GM12878 (cell line): ENCODE results near the gene NMNAT1. TPM values are rescaled to one million over a fixed set of nuclear protein-coding genes. Genes with fewer than 3 reads are reported as not detected.

Experiments used
- ATAC-seq: fragments of 200-7000 bp; cut with Tn5 transposase; 3 replicates; pipeline ENCODE4 v1.9.1; 2020; ENCODE audit warnings: mild to moderate bottlenecking, moderate library complexity
- BruUV-seq: library from RNA; stranded (reverse); fragments of 400-500 nt; replicated peaks from 2 replicates; lab custom pipeline; 2021; lab: Mats Ljungman, UMichigan
- CTCF ChIA-PET: fragments of 300-600 bp; sonication (Branson Sonifier 250); formaldehyde crosslinking; extraction: SDS; loops from one replicate; lab custom pipeline; 2021; ENCODE audit warnings: inconsistent platforms; lab: Yijun Ruan, JAX
- POLR2A ChIA-PET: fragments of 350-600 bp; formaldehyde crosslinking; extraction: SDS; loops from one replicate; lab custom pipeline; 2021; ENCODE audit warnings: inconsistent platforms; lab: Charles Lee
- RAD21 ChIA-PET: fragments of 300-600 bp; sonication (Branson Sonifier 250); formaldehyde crosslinking; loops from one replicate; lab custom pipeline; 2023; ENCODE audit warnings: antibody characterized with exemption; ENCODE audit not compliant: unreplicated experiment; lab: Charles Lee
- SMC1A ChIA-PET: fragments of 300-600 bp; sonication (Branson Sonifier 250); formaldehyde crosslinking; loops from one replicate; lab custom pipeline; 2023; ENCODE audit not compliant: unreplicated experiment, uncharacterized antibody; lab: Charles Lee
- DNase-seq: peaks from one replicate; pipeline ENCODE4 v3.0.0-alpha.2; 2011; ENCODE audit warnings: low read depth, low spot score
- FAIRE-seq: peaks from 3 replicates; lab custom pipeline; 2011; peaks lifted over from hg19 to GRCh38; lab: Jason Lieb, UNC
- H2AFZ ChIP-seq: 2 replicates; pipeline ENCODE4 v1.6.0; 2011; ENCODE audit warnings: low read depth, low read length, control low read depth; ENCODE audit not compliant: control insufficient read depth
- H3K27ac ChIP-seq: 2 replicates; pipeline ENCODE4 v1.5.1; 2011; ENCODE audit warnings: control low read depth; ENCODE audit not compliant: control insufficient read depth, insufficient read depth
- H3K27me3 ChIP-seq, 2 experiments: replicated peaks in 1 of 2; 2 replicates each; pipeline versions ENCODE4 v1.6.0 to v1.6.1; 2011; ENCODE audit warnings: low read length in 1 of 2; ENCODE audit not compliant: control insufficient read depth in 2 of 2, insufficient read depth in 2 of 2
- H3K36me3 ChIP-seq, 2 experiments: 2 replicates each; pipeline ENCODE4 v1.5.1; 2011; ENCODE audit warnings: low read length in 1 of 2; ENCODE audit not compliant: control insufficient read depth in 2 of 2, insufficient read depth in 2 of 2
- H3K4me1 ChIP-seq: 2 replicates; pipeline ENCODE4 v1.6.1; 2011; ENCODE audit warnings: mild to moderate bottlenecking, low read length, moderate library complexity, mixed read lengths; ENCODE audit not compliant: control insufficient read depth, insufficient read depth
- H3K4me2 ChIP-seq: 2 replicates; pipeline ENCODE4 v1.6.0; 2011; ENCODE audit warnings: control low read depth; ENCODE audit not compliant: control insufficient read depth, insufficient read depth
- H3K4me3 ChIP-seq: fragments of 200-600 bp; sonication (generic); 2 replicates; pipeline ENCODE4 v1.5.1; 2016
- H3K79me2 ChIP-seq: 2 replicates; pipeline ENCODE4 v1.6.0; 2011; ENCODE audit warnings: low read length; ENCODE audit not compliant: control insufficient read depth, insufficient read depth
- H3K9ac ChIP-seq: 2 replicates; pipeline ENCODE4 v1.8.0; 2011; ENCODE audit warnings: low read length, control low read depth, mixed read lengths; ENCODE audit not compliant: control insufficient read depth, insufficient read depth
- H3K9me3 ChIP-seq: replicated peaks from 3 replicates; pipeline ENCODE4 v1.5.1; 2011; ENCODE audit warnings: mild to moderate bottlenecking, low read length; ENCODE audit not compliant: control insufficient read depth, insufficient read depth
- H4K20me1 ChIP-seq: 2 replicates; pipeline ENCODE4 v1.6.0; 2011; ENCODE audit not compliant: control insufficient read depth, insufficient read depth
- GATAD2B ChIP-seq: fragments of 450-650 bp; conservative IDR thresholded peaks from 2 replicates; pipeline ENCODE4 v1.6.1; 2017; ENCODE audit warnings: low read depth, mild to moderate bottlenecking, moderate library complexity
- LARP7 ChIP-seq: fragments of 450-650 bp; IDR thresholded peaks from 2 replicates; pipeline ENCODE4 v1.6.1; 2017; ENCODE audit warnings: mild to moderate bottlenecking
- NR2C2 ChIP-seq: IDR thresholded peaks from 2 replicates; pipeline ENCODE4 v1.6.1; 2011; ENCODE audit warnings: borderline replicate concordance, low read depth; ENCODE audit not compliant: control insufficient read depth, insufficient read length
- SMARCA5 ChIP-seq: fragments of 450-650 bp; IDR thresholded peaks from 2 replicates; pipeline ENCODE4 v1.6.1; 2017; ENCODE audit warnings: mild to moderate bottlenecking
- WGBS: methylation state at CpG from one replicate; pipeline ENCODE4 v1.1.6; 2016; ENCODE audit warnings: low lambda C conversion rate; ENCODE audit not compliant: insufficient replicate concordance, insufficient coverage; ENCODE audit errors: missing lambda C conversion rate; 5-methylcytosine and 5-hydroxymethylcytosine counted together
- in situ Hi-C: fragments of 300-500 bp; cut with MboI; formaldehyde crosslinking; loops from 9 replicates; pipeline ENCODE4 v1.14.3; 2018; ENCODE audit warnings: mixed read lengths
- intact Hi-C: fragments of 100-400 bp; cut with micrococcal nuclease; formaldehyde crosslinking; loops from one replicate; pipeline ENCODE4 v1.14.2; 2022; ENCODE audit not compliant: unreplicated experiment
- microRNA-seq: library from miRNA; unstranded; fragments of <30 nt; microRNA quantifications from one replicate; pipeline ENCODE4, GENCODE V29; 2018
- polyA plus RNA-seq, 11 experiments: library from polyadenylated mRNA; depleted of rRNA in 4 of 11; unstranded in 6 of 11; stranded (reverse) in 5 of 11; fragments of >200 nt; fragmentation: Nextera tagmentation in 4 of 11; fragmentation: Illumina TruSeq in 1 of 11; extraction: Ambion mirVana in 4 of 11; extraction: Trizol in 1 of 11; gene quantifications; 1 replicate in 1 of 11; 2 replicates in 10 of 11; pipeline versions ENCODE4 v1.2.1 to v1.2.3, GENCODE V29; 2011 to 2016; ENCODE audit warnings: inconsistent platforms in 2 of 11, missing spikeins in 2 of 11, low read depth in 1 of 11
- small RNA-seq: library from RNA; depleted of rRNA; stranded (forward); fragments of <200 nt; gene quantifications from one replicate; pipeline ENCODE3, GENCODE V24; 2014
- total RNA-seq, 4 experiments: library from RNA; depleted of rRNA in 3 of 4; stranded (reverse); fragments of >200 nt in 3 of 4; fragmentation: Illumina TruSeq in 1 of 4; extraction: Trizol in 1 of 4; gene quantifications; 2 replicates each; pipeline versions ENCODE4 v1.2.1 to v1.2.3, GENCODE V29; 2013 to 2021

NMNAT1 gene
- total and polyA plus RNA-seq, 10 of the 15 experiments (the other 5 are each of a cell fraction or from before 2014, with no cell fraction given) = 7.2 to 16.7 (median 11.7) TPM

GRCh38 chr1:10033359-10033845, 90.1 kb downstream of the NMNAT1 start:
- RAD21 ChIA-PET = interaction anchor here (0.5 kb wide), 1 partner anchor 325 kb away, joined by 3 read pairs; no protein-coding TSS in a partner anchor
- no peaks in the 10 kb centered on the region for H3K9me3 ChIP-seq
- no peaks in the 10 kb centered on the region for H3K27me3 ChIP-seq
- intact Hi-C loops = loop anchor here (10.0 kb wide), 1 partner anchor 249 kb away; no protein-coding TSS in a partner anchor
- peak overlapping the region; percentile 72 for H3K9ac ChIP-seq
- no TSS peak for BruUV-seq
- no peak for FAIRE-seq
- H3K79me2 ChIP-seq = peaks cover 31% of the 10 kb centered on the region
- peak overlapping the region; percentile 99 for H3K4me3 ChIP-seq
- peak; percentile 52 for ATAC-seq
- H3K27ac ChIP-seq = peak overlapping the region; percentile 79
- DNase-seq = no peak
- H2AFZ ChIP-seq = peak overlapping the region; percentile 50
- no peaks in the 10 kb centered on the region for H4K20me1 ChIP-seq
- H3K4me1 ChIP-seq = no peaks in the 10 kb centered on the region
- SMC1A ChIA-PET = interaction anchor here (0.5 to 1.0 kb wide), 4 partner anchors 17 to 90 kb away, joined by 3 to 4 read pairs (median 3); partner anchors contain the start of genes LZIC and NMNAT1
- POLR2A ChIA-PET = interaction anchor here (0.6 to 1.1 kb wide), 3 partner anchors 90 to 399 kb away, joined by 3 to 5 read pairs (median 4); partner anchors contain the start of genes LZIC and NMNAT1
- CTCF ChIA-PET = interaction anchor here (0.6 to 2.6 kb wide), 7 partner anchors 11 to 159 kb away, joined by 3 to 18 read pairs (median 3); partner anchors contain the start of genes LZIC and NMNAT1
- 5% methylated on average over 19 of the region's 19 CpGs for WGBS
- 0 out of 2 replicates have a peak, but pooled peaks have one; percentile 14 for TF ChIP-seq GATAD2B
- TF ChIP-seq LARP7 = 0 out of 2 replicates have a peak, but pooled peaks have one; percentile 45
- no peak for TF ChIP-seq SMARCA5
- TF ChIP-seq NR2C2 = no peak
- TF ChIP-seq, all 136 proteins: peak for 2
- no peaks in the 10 kb centered on the region; a peak in 1 of 4 replicates for H3K36me3 ChIP-seq
- in situ Hi-C loops = no loop called here
- H3K4me2 ChIP-seq = peak overlapping the region; percentile 46

Small RNA genes lying within 50 kb of the gene (microRNA-seq; reads per million reads assigned to microRNA genes)
- gene MIR5697 = 6.2 reads per million, percentile 34 among the genes with 10 or more reads in this experiment

Small RNA genes lying within 50 kb of the gene (small RNA-seq; reads per million reads assigned to genes)
- 0.20 reads per million for gene MIR5697

Other genes with a start within 250 kb of the NMNAT1 start
- gene CLSTN1, start 119.5 kb upstream of the NMNAT1 start, total RNA-seq (2014; rRNA removed) = 24.9 and 32.3 TPM in 2 replicates
- 18.4 and 21.5 TPM in 2 replicates for gene CLSTN1, start 119.5 kb upstream of the NMNAT1 start, total RNA-seq (2014; rRNA removed; fragmentation: Illumina TruSeq; extraction: Trizol)
- gene CLSTN1, start 119.5 kb upstream of the NMNAT1 start, total RNA-seq (2021) = 63.2 and 64.4 TPM in 2 replicates
- gene CLSTN1, start 119.5 kb upstream of the NMNAT1 start, polyA plus RNA-seq (2011; rRNA removed) = 7.0 and 11.7 TPM in 2 replicates
- gene CLSTN1, start 119.5 kb upstream of the NMNAT1 start, polyA plus RNA-seq (2014; fragmentation: Illumina TruSeq; extraction: Trizol) = 31.3 and 37.6 TPM in 2 replicates
- gene CLSTN1, start 119.5 kb upstream of the NMNAT1 start, polyA plus RNA-seq (2014; fragmentation: Nextera tagmentation; extraction: Ambion mirVana) = 1 to 10 TPM; 2.7 to 5.6 TPM
- gene CLSTN1, start 119.5 kb upstream of the NMNAT1 start, polyA plus RNA-seq (2014; rRNA removed) = 29.5 and 32.0 TPM in 2 replicates
- 10 to 100 TPM in 1 of 2 experiments, 1 to 10 TPM in 1; 6.5 to 24.9 TPM for gene CLSTN1, start 119.5 kb upstream of the NMNAT1 start, polyA plus RNA-seq (2016; fragmentation: Nextera tagmentation; extraction: Ambion mirVana)
- gene CTNNBIP1, start 33.2 kb upstream of the NMNAT1 start, total RNA-seq (2014; rRNA removed) = 18.9 and 27.8 TPM in 2 replicates
- gene CTNNBIP1, start 33.2 kb upstream of the NMNAT1 start, total RNA-seq (2014; rRNA removed; fragmentation: Illumina TruSeq; extraction: Trizol) = 10.9 and 11.3 TPM in 2 replicates
- 24.8 and 26.0 TPM in 2 replicates for gene CTNNBIP1, start 33.2 kb upstream of the NMNAT1 start, total RNA-seq (2021)
- 5.6 and 10.7 TPM in 2 replicates for gene CTNNBIP1, start 33.2 kb upstream of the NMNAT1 start, polyA plus RNA-seq (2011; rRNA removed)
- gene CTNNBIP1, start 33.2 kb upstream of the NMNAT1 start, polyA plus RNA-seq (2014; fragmentation: Illumina TruSeq; extraction: Trizol) = 4.3 and 9.2 TPM in 2 replicates
- gene CTNNBIP1, start 33.2 kb upstream of the NMNAT1 start, polyA plus RNA-seq (2014; fragmentation: Nextera tagmentation; extraction: Ambion mirVana) = 1 to 10 TPM in 1 of 2 experiments, under 1 TPM in 1; 0.42 to 1.4 TPM
- 25.8 and 26.4 TPM in 2 replicates for gene CTNNBIP1, start 33.2 kb upstream of the NMNAT1 start, polyA plus RNA-seq (2014; rRNA removed)
- 10 to 100 TPM in 1 of 2 experiments, 1 to 10 TPM in 1; 9.5 to 31.8 TPM for gene CTNNBIP1, start 33.2 kb upstream of the NMNAT1 start, polyA plus RNA-seq (2016; fragmentation: Nextera tagmentation; extraction: Ambion mirVana)
- gene LZIC, start 84 bp upstream of the NMNAT1 start, total RNA-seq (2014; rRNA removed) = 7.3 and 11.0 TPM in 2 replicates
- 17.1 and 17.3 TPM in 2 replicates for gene LZIC, start 84 bp upstream of the NMNAT1 start, total RNA-seq (2014; rRNA removed; fragmentation: Illumina TruSeq; extraction: Trizol)
- 13.5 and 14.0 TPM in 2 replicates for gene LZIC, start 84 bp upstream of the NMNAT1 start, total RNA-seq (2021)
- gene LZIC, start 84 bp upstream of the NMNAT1 start, polyA plus RNA-seq (2011; rRNA removed) = 17.0 and 26.7 TPM in 2 replicates
- gene LZIC, start 84 bp upstream of the NMNAT1 start, polyA plus RNA-seq (2014; fragmentation: Illumina TruSeq; extraction: Trizol) = 17.0 and 19.5 TPM in 2 replicates
- gene LZIC, start 84 bp upstream of the NMNAT1 start, polyA plus RNA-seq (2014; fragmentation: Nextera tagmentation; extraction: Ambion mirVana) = 10 to 100 TPM; 21.8 to 24.9 TPM
- 7.6 and 8.1 TPM in 2 replicates for gene LZIC, start 84 bp upstream of the NMNAT1 start, polyA plus RNA-seq (2014; rRNA removed)
- gene LZIC, start 84 bp upstream of the NMNAT1 start, polyA plus RNA-seq (2016; fragmentation: Nextera tagmentation; extraction: Ambion mirVana) = 10 to 100 TPM; 23.9 to 30.3 TPM
- gene RBP7, start 53.8 kb downstream of the NMNAT1 start, total RNA-seq (2014; rRNA removed) = not detected in 2 replicates
- not detected in 2 replicates for gene RBP7, start 53.8 kb downstream of the NMNAT1 start, total RNA-seq (2014; rRNA removed; fragmentation: Illumina TruSeq; extraction: Trizol)
- not detected in 2 replicates for gene RBP7, start 53.8 kb downstream of the NMNAT1 start, total RNA-seq (2021)
- not detected in 2 replicates for gene RBP7, start 53.8 kb downstream of the NMNAT1 start, polyA plus RNA-seq (2011; rRNA removed)
- gene RBP7, start 53.8 kb downstream of the NMNAT1 start, polyA plus RNA-seq (2014; fragmentation: Illumina TruSeq; extraction: Trizol) = not detected in 2 replicates
- gene RBP7, start 53.8 kb downstream of the NMNAT1 start, polyA plus RNA-seq (2014; fragmentation: Nextera tagmentation; extraction: Ambion mirVana) = not detected
- 0.15 TPM in 1 of 2 replicates, not detected in the other for gene RBP7, start 53.8 kb downstream of the NMNAT1 start, polyA plus RNA-seq (2014; rRNA removed)
- gene RBP7, start 53.8 kb downstream of the NMNAT1 start, polyA plus RNA-seq (2016; fragmentation: Nextera tagmentation; extraction: Ambion mirVana) = under 1 TPM in 1 of 2 experiments, not detected in 1; 0.20 TPM
- gene UBE4B, start 89.5 kb downstream of the NMNAT1 start, total RNA-seq (2014; rRNA removed) = 21.3 and 21.7 TPM in 2 replicates
- 19.5 and 20.3 TPM in 2 replicates for gene UBE4B, start 89.5 kb downstream of the NMNAT1 start, total RNA-seq (2014; rRNA removed; fragmentation: Illumina TruSeq; extraction: Trizol)
- gene UBE4B, start 89.5 kb downstream of the NMNAT1 start, total RNA-seq (2021) = 29.7 and 32.6 TPM in 2 replicates
- 10.4 and 12.6 TPM in 2 replicates for gene UBE4B, start 89.5 kb downstream of the NMNAT1 start, polyA plus RNA-seq (2011; rRNA removed)
- gene UBE4B, start 89.5 kb downstream of the NMNAT1 start, polyA plus RNA-seq (2014; fragmentation: Illumina TruSeq; extraction: Trizol) = 22.3 and 29.1 TPM in 2 replicates
- 1 to 10 TPM; 2.9 to 7.4 TPM for gene UBE4B, start 89.5 kb downstream of the NMNAT1 start, polyA plus RNA-seq (2014; fragmentation: Nextera tagmentation; extraction: Ambion mirVana)
- gene UBE4B, start 89.5 kb downstream of the NMNAT1 start, polyA plus RNA-seq (2014; rRNA removed) = 19.7 and 20.1 TPM in 2 replicates
- gene UBE4B, start 89.5 kb downstream of the NMNAT1 start, polyA plus RNA-seq (2016; fragmentation: Nextera tagmentation; extraction: Ambion mirVana) = 10 to 100 TPM; 22.2 to 23.3 TPM